K562 (cell line): Measurements from ENCODE around the gene NHSL2. TPM values are rescaled to one million over a fixed set of nuclear protein-coding genes. Genes with fewer than 3 reads are reported as not detected.

Source experiments
- ATAC-seq: fragments of 200-7000 bp; cut with Tn5 transposase; 3 replicates; pipeline ENCODE4 v1.9.1; 2020; ENCODE audit warnings: moderate library complexity
- BruUV-seq: library from RNA; stranded (reverse); fragments of 400-500 nt; replicated peaks from 2 replicates; lab custom pipeline; 2021; lab: Mats Ljungman, UMichigan
- CTCF ChIA-PET: fragments of 300-600 bp; formaldehyde crosslinking; extraction: SDS; loops from one replicate; lab custom pipeline; 2021; ENCODE audit warnings: low intra/inter-chr PET ratio; lab: Yijun Ruan, JAX
- POLR2A ChIA-PET: fragments of 300-600, 350-650 bp; sonication (Branson Sonifier 250); formaldehyde crosslinking; extraction: SDS; loops from one replicate; lab custom pipeline; 2021; ENCODE audit warnings: antibody characterized with exemption, inconsistent platforms; lab: Yijun Ruan, JAX
- DNase-seq, 4 experiments: peaks; one replicate each; pipeline versions ENCODE4 v3.0.0 to v3.0.0-alpha.2; 2011 to 2018; ENCODE audit warnings: low spot score in 3 of 4, mixed read lengths in 3 of 4; ENCODE audit errors: extremely low read depth in 1 of 4
- FAIRE-seq: peaks from 2 replicates; lab custom pipeline; 2011; peaks lifted over from hg19 to GRCh38; lab: Jason Lieb, UNC
- H2AFZ ChIP-seq: 2 replicates; pipeline ENCODE4 v1.6.0; 2011; ENCODE audit warnings: low read depth, low read length, control low read depth, inconsistent platforms
- H3K27ac ChIP-seq: fragments of 200-600 bp; 3 replicates; pipeline ENCODE4 v1.8.0; 2011; ENCODE audit warnings: low read depth, mild to moderate bottlenecking, control low read depth, inconsistent platforms, low read length, moderate library complexity, mixed read lengths; ENCODE audit errors: extremely low read depth
- H3K27me3 ChIP-seq, 2 experiments: fragments of 300-600 bp in 1 of 2; 2 replicates in 1 of 2; 3 replicates in 1 of 2; pipeline versions ENCODE4 v1.6.0 to v1.8.0; 2011; ENCODE audit warnings: inconsistent platforms in 2 of 2, low read length in 2 of 2, mild to moderate bottlenecking in 1 of 2, mixed read lengths in 1 of 2, moderate library complexity in 1 of 2; ENCODE audit not compliant: control insufficient read depth in 2 of 2, insufficient read depth in 2 of 2
- H3K36me3 ChIP-seq: fragments of 300-600 bp; 3 replicates; pipeline ENCODE4 v1.8.0; 2011; ENCODE audit warnings: mild to moderate bottlenecking, low read length, inconsistent platforms; ENCODE audit not compliant: control insufficient read depth, insufficient read depth
- H3K4me1 ChIP-seq, 2 experiments: fragments of 200-600 bp in 1 of 2; replicated peaks in 1 of 2; 2 replicates in 1 of 2; 3 replicates in 1 of 2; pipeline versions ENCODE4 v1.5.1 to v1.8.0; 2011; ENCODE audit warnings: inconsistent platforms in 2 of 2, low read length in 2 of 2, mild to moderate bottlenecking in 1 of 2, mixed read lengths in 1 of 2, moderate library complexity in 1 of 2; ENCODE audit not compliant: control insufficient read depth in 2 of 2, insufficient read depth in 2 of 2
- H3K4me2 ChIP-seq: 2 replicates; pipeline ENCODE4 v1.6.1; 2011; ENCODE audit warnings: low read length, control low read depth, inconsistent platforms, mixed read lengths; ENCODE audit not compliant: insufficient read depth
- H3K4me3 ChIP-seq: fragments of 200-600 bp; sonication (generic), shearing (Covaris generic); 2 replicates; pipeline ENCODE4 v1.5.1; 2016; ENCODE audit warnings: control low read depth, inconsistent platforms
- H3K79me2 ChIP-seq: fragments of 200-600 bp; 3 replicates; pipeline ENCODE4 v1.8.0; 2011; ENCODE audit warnings: low read length, inconsistent platforms; ENCODE audit not compliant: control insufficient read depth, insufficient read depth
- H3K9ac ChIP-seq, 2 experiments: 2 replicates each; pipeline versions ENCODE4 v1.6.0 to v1.6.1; 2011; ENCODE audit warnings: low read depth in 2 of 2, low read length in 2 of 2, control low read depth in 1 of 2, inconsistent platforms in 1 of 2, mild to moderate bottlenecking in 1 of 2, mixed read lengths in 1 of 2; ENCODE audit not compliant: insufficient read depth in 1 of 2
- H3K9me1 ChIP-seq: one replicate; pipeline ENCODE4 v1.6.0; 2011; ENCODE audit warnings: inconsistent platforms, mild to moderate bottlenecking, low read length, moderate library complexity; ENCODE audit not compliant: control insufficient read depth, insufficient read depth
- H3K9me3 ChIP-seq: replicated peaks from 2 replicates; pipeline ENCODE4 v1.5.1; 2011; ENCODE audit warnings: low read depth, low read length, inconsistent platforms; ENCODE audit not compliant: control insufficient read depth, insufficient read depth
- H4K20me1 ChIP-seq: replicated peaks from 2 replicates; pipeline ENCODE4 v1.6.1; 2011; ENCODE audit warnings: low read length, inconsistent platforms, mixed read lengths; ENCODE audit not compliant: control insufficient read depth, insufficient read depth
- ETV6 ChIP-seq, 3 experiments: fragments of 150-350 bp in 1 of 3; sonication (generic) in 1 of 3; formaldehyde crosslinking in 1 of 3; IDR thresholded peaks; 2 replicates each; pipeline versions ENCODE4 v1.6.1 to v1.8.0; 2014 to 2022; ENCODE audit warnings: borderline replicate concordance in 2 of 3, low read depth in 2 of 3, antibody characterized with exemption in 1 of 3, low read length in 1 of 3, mild to moderate bottlenecking in 1 of 3, missing genetic modification reagents in 1 of 3
- EZH2 ChIP-seq: IDR thresholded peaks from 2 replicates; pipeline ENCODE4 v1.6.1; 2012; ENCODE audit warnings: low read depth, mild to moderate bottlenecking, inconsistent platforms, low read length, borderline replicate concordance
- HMGN3 ChIP-seq: IDR thresholded peaks from 2 replicates; pipeline ENCODE4 v1.6.1; 2011; ENCODE audit warnings: borderline replicate concordance, low read depth, mild to moderate bottlenecking, mixed read lengths, low read length; ENCODE audit not compliant: insufficient read length; ENCODE audit errors: extremely low read depth
- ZNF274 ChIP-seq: IDR thresholded peaks from 2 replicates; pipeline ENCODE4 v1.6.1; 2011; ENCODE audit warnings: low read depth, mild to moderate bottlenecking, low read length, moderate library complexity, borderline replicate concordance
- ZNF655 ChIP-seq: fragments of 250-450 bp; sonication (Bioruptor Pico); IDR thresholded peaks from 2 replicates; pipeline ENCODE4 v1.5.0; 2021
- WGBS: fragments of 100-300 bp; shearing (Covaris generic); methylation state at CpG from one replicate; pipeline ENCODE4 v1.1.6; 2016; ENCODE audit warnings: low coverage, mixed read lengths; ENCODE audit not compliant: insufficient coverage; ENCODE audit errors: missing lambda C conversion rate; 5-methylcytosine and 5-hydroxymethylcytosine counted together
- in situ Hi-C: fragments of 300-500 bp; cut with MboI; formaldehyde crosslinking; loops from 4 replicates; pipeline ENCODE4 v1.15.0; 2018; ENCODE audit warnings: inconsistent platforms, mixed read lengths
- intact Hi-C: fragments of 100-400 bp; cut with micrococcal nuclease; formaldehyde crosslinking; loops from 2 replicates; pipeline ENCODE4 v1.14.2; 2022
- polyA plus RNA-seq, 8 experiments: library from polyadenylated mRNA; depleted of rRNA in 4 of 8; stranded (reverse) in 5 of 8; unstranded in 3 of 8; fragments of >200 nt; fragmentation: Nextera tagmentation in 2 of 8; fragmentation: Illumina TruSeq in 1 of 8; extraction: Ambion mirVana in 2 of 8; extraction: Trizol in 1 of 8; gene quantifications; 2 replicates each; pipeline versions ENCODE4 v1.2.1 to v1.2.3, GENCODE V29; 2011 to 2014; ENCODE audit warnings: inconsistent platforms in 1 of 8, missing spikeins in 1 of 8
- total RNA-seq, 7 experiments: library from RNA; depleted of rRNA in 6 of 7; stranded (reverse); fragments of >200 nt in 6 of 7; fragmentation: Illumina TruSeq in 2 of 7; extraction: Trizol in 2 of 7; gene quantifications; 2 replicates each; pipeline versions ENCODE4 v1.2.1 to v1.2.3, GENCODE V29; 2011 to 2021; ENCODE audit warnings: low replicate concordance in 1 of 7
- TF ChIP-seq, protein P1 (sequence below): sonication (generic); formaldehyde crosslinking; IDR thresholded peaks from 2 replicates; pipeline ENCODE4 v1.8.0; 2022; ENCODE audit warnings: missing genetic modification reagents, mild to moderate bottlenecking, borderline replicate concordance
- TF ChIP-seq, protein P2 (sequence below): fragments of 250-450 bp; sonication (Bioruptor Pico); IDR thresholded peaks from 2 replicates; pipeline ENCODE4 v1.4.0; 2020; ENCODE audit warnings: mild to moderate bottlenecking, moderate library complexity

NHSL2 gene
- total and polyA plus RNA-seq, 9 of the 15 experiments (the other 6 are each of a cell fraction or from before 2014, with no cell fraction given): 0.02 TPM; not detected in 8

GRCh38 chrX:72102126-72102525, 191.5 kb downstream of the NHSL2 start:
- intact Hi-C loops: no loop called here
- no peak for DNase-seq
- TF ChIP-seq ETV6 (IDR thresholded peaks at IDR 0.05; ENCODE audit: borderline replicate concordance in 1 of 2, low read depth in 2 of 2, low read length in 1 of 2): no peak
- TF ChIP-seq ETV6 (CRISPR knock-in tag; IDR thresholded peaks at IDR 0.05; ENCODE audit: borderline replicate concordance): no peak
- no peak for TF ChIP-seq ZNF655 (CRISPR knock-in tag)
- TF ChIP-seq, protein P1, sequence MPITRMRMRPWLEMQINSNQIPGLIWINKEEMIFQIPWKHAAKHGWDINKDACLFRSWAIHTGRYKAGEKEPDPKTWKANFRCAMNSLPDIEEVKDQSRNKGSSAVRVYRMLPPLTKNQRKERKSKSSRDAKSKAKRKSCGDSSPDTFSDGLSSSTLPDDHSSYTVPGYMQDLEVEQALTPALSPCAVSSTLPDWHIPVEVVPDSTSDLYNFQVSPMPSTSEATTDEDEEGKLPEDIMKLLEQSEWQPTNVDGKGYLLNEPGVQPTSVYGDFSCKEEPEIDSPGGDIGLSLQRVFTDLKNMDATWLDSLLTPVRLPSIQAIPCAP (CRISPR knock-in tag): no peak
- no peak for TF ChIP-seq EZH2
- no peak for TF ChIP-seq HMGN3
- no peak for TF ChIP-seq ZNF274
- TF ChIP-seq, protein P2, sequence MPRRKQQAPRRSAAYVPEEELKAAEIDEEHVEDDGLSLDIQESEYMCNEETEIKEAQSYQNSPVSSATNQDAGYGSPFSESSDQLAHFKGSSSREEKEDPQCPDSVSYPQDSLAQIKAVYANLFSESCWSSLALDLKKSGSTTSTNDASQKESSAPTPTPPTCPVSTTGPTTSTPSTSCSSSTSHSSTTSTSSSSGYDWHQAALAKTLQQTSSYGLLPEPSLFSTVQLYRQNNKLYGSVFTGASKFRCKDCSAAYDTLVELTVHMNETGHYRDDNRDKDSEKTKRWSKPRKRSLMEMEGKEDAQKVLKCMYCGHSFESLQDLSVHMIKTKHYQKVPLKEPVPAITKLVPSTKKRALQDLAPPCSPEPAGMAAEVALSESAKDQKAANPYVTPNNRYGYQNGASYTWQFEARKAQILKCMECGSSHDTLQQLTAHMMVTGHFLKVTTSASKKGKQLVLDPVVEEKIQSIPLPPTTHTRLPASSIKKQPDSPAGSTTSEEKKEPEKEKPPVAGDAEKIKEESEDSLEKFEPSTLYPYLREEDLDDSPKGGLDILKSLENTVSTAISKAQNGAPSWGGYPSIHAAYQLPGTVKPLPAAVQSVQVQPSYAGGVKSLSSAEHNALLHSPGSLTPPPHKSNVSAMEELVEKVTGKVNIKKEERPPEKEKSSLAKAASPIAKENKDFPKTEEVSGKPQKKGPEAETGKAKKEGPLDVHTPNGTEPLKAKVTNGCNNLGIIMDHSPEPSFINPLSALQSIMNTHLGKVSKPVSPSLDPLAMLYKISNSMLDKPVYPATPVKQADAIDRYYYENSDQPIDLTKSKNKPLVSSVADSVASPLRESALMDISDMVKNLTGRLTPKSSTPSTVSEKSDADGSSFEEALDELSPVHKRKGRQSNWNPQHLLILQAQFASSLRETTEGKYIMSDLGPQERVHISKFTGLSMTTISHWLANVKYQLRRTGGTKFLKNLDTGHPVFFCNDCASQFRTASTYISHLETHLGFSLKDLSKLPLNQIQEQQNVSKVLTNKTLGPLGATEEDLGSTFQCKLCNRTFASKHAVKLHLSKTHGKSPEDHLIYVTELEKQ (CRISPR knock-in tag): no peak
- TF ChIP-seq, all 486 proteins: peak for 0
- Histone ChIP-seq H3K4me2 (no peak overlapping the region), H3K79me2 (no peaks in the 10 kb centered on the region), H3K9ac (no peak overlapping the region), H3K27me3 (peaks cover 0 to 34% of the 10 kb centered on the region in 2 experiments; a peak in 2 of 5 replicates), H3K9me1 (no peaks in the 10 kb centered on the region), H4K20me1 (no peaks in the 10 kb centered on the region), H3K36me3 (no peaks in the 10 kb centered on the region), H3K4me3 (no peak overlapping the region), H3K27ac (no peak overlapping the region), H3K4me1 (peaks cover 0 to 5% of the 10 kb centered on the region in 2 experiments; a peak in 1 of 5 replicates), H2AFZ (no peak overlapping the region), H3K9me3 (no peaks in the 10 kb centered on the region)
- WGBS: 5% methylated on average over 2 of the region's 2 CpGs
- FAIRE-seq (no peak), ATAC-seq (no peak)
- no TSS peak for BruUV-seq
- POLR2A ChIA-PET: interaction anchor here (0.5 to 0.9 kb wide), 2 partner anchors 10 to 60 kb away, joined by 3 to 4 read pairs; no protein-coding TSS in a partner anchor
- in situ Hi-C loops: no loop called here
- CTCF ChIA-PET: no interaction called here
